Suprapubic skin (tissue), 4 donors: ENCODE results near the gene LTBP2. TPM values are rescaled to one million over a fixed set of nuclear protein-coding genes. Genes with fewer than 3 reads are reported as not detected.

ENCODE experiments used
- DNase-seq, 2 donors: peaks; one replicate each; pipeline ENCODE4 v3.0.0-alpha.2; 2019; ENCODE audit warnings: low spot score in 2 of 2
- H3K27ac ChIP-seq: fragments of 200-600 bp; sonication (generic); one replicate; pipeline ENCODE4 v1.5.1; 2019
- H3K27me3 ChIP-seq: fragments of 200-600 bp; sonication (generic); one replicate; pipeline ENCODE4 v1.5.1; 2019
- H3K36me3 ChIP-seq: fragments of 200-600 bp; sonication (generic); one replicate; pipeline ENCODE4 v1.5.1; 2019
- H3K4me1 ChIP-seq: fragments of 200-600 bp; sonication (generic); one replicate; pipeline ENCODE4 v1.5.1; 2019
- H3K4me3 ChIP-seq: fragments of 200-600 bp; sonication (generic); one replicate; pipeline ENCODE4 v1.5.1; 2019; ENCODE audit warnings: mild to moderate bottlenecking
- H3K9me3 ChIP-seq: fragments of 200-600 bp; sonication (generic); one replicate; pipeline ENCODE4 v1.5.1; 2019
- EP300 ChIP-seq: sonication (generic); formaldehyde crosslinking; IDR thresholded peaks from one replicate; pipeline ENCODE4 v1.6.1; 2017; ENCODE audit warnings: antibody characterized with exemption
- POLR2A ChIP-seq, 2 donors: fragments of 450-650 bp; IDR thresholded peaks; one replicate each; pipeline ENCODE4 v1.6.1; 2017; ENCODE audit warnings: antibody characterized with exemption in 2 of 2, mild to moderate bottlenecking in 2 of 2, moderate library complexity in 2 of 2
- POLR2AphosphoS5 ChIP-seq, 3 donors: sonication (generic); formaldehyde crosslinking; IDR thresholded peaks; one replicate each; pipeline ENCODE4 v1.6.1; 2017; ENCODE audit warnings: antibody characterized with exemption in 3 of 3
- WGBS: methylation state at CpG from one replicate; pipeline ENCODE4 v1.1.5; 2018; 5-methylcytosine and 5-hydroxymethylcytosine counted together
- total RNA-seq, 4 donors: library from RNA; depleted of rRNA; stranded (reverse); fragments of >200 nt; gene quantifications; one replicate each; pipeline ENCODE4 v1.1.0, GENCODE V29; 2016
- TF ChIP-seq, protein P1 (sequence below), 2 donors: fragments of 200-600 bp in 1 of 2; fragments of 450-650 bp in 1 of 2; sonication (generic) in 1 of 2; IDR thresholded peaks; one replicate each; pipeline ENCODE4 v1.5.1; 2016 to 2019; ENCODE audit warnings: antibody characterized with exemption in 2 of 2, mild to moderate bottlenecking in 1 of 2, moderate library complexity in 1 of 2

Gene LTBP2
- total RNA-seq, 4 donors from 2014 or later, result 19.6 to 36.0 (median 26.2) TPM

GRCh38 chr14:74609721-74610120 is 2.3 kb downstream of the LTBP2 start:
- H3K27ac ChIP-seq, result no peak overlapping the region
- no peak for TF ChIP-seq POLR2AphosphoS5 (IDR thresholded peaks at IDR 0.05)
- no peak for DNase-seq

GRCh38 chr14:74608959-74609611 is 3.0 kb downstream of the LTBP2 start:
- peak; percentile 91 to 92 for DNase-seq
- Histone ChIP-seq H3K27ac (no peak overlapping the region), H3K4me1 (peaks cover 54% of the 10 kb centered on the region), H3K27me3 (peaks cover 4% of the 10 kb centered on the region), H3K36me3 (no peaks in the 10 kb centered on the region), H3K4me3 (no peak overlapping the region), H3K9me3 (no peaks in the 10 kb centered on the region)
- no peak for TF ChIP-seq EP300
- TF ChIP-seq, protein P1, sequence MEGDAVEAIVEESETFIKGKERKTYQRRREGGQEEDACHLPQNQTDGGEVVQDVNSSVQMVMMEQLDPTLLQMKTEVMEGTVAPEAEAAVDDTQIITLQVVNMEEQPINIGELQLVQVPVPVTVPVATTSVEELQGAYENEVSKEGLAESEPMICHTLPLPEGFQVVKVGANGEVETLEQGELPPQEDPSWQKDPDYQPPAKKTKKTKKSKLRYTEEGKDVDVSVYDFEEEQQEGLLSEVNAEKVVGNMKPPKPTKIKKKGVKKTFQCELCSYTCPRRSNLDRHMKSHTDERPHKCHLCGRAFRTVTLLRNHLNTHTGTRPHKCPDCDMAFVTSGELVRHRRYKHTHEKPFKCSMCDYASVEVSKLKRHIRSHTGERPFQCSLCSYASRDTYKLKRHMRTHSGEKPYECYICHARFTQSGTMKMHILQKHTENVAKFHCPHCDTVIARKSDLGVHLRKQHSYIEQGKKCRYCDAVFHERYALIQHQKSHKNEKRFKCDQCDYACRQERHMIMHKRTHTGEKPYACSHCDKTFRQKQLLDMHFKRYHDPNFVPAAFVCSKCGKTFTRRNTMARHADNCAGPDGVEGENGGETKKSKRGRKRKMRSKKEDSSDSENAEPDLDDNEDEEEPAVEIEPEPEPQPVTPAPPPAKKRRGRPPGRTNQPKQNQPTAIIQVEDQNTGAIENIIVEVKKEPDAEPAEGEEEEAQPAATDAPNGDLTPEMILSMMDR (IDR thresholded peaks at IDR 0.05), result peak; percentile 94 to 98
- WGBS, result 37% methylated on average over 4 of the region's 4 CpGs

More at GRCh38 chr14:74609721-74610120, 2.3 kb downstream of the LTBP2 start:
- H3K27me3 ChIP-seq, result peaks cover 4% of the 10 kb centered on the region
- peaks cover 57% of the 10 kb centered on the region for H3K4me1 ChIP-seq
- WGBS, result 46% methylated on average over 4 of the region's 4 CpGs
- no peaks in the 10 kb centered on the region for H3K9me3 ChIP-seq
- no peaks in the 10 kb centered on the region for H3K36me3 ChIP-seq
- peak overlapping the region; percentile 57 for H3K4me3 ChIP-seq

DNA sequence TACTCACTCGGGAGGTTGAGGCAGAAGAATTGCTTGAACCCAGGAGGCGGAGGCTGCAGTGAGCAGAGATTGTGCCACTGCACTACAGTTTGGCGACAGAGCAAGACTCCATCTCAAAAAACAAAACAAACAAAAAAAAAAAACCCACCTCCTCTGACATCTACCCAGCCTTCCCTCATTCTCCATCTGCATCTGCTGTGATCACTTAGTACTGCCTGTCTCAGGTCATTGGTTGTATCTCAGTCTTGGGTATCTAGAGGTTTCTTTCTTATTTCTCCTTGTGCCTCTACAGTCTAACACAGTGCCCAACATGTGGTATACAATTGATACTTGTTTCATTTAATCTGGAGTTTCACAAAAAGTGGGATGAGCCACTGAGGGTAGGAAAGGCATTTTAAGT is 5.3 kb downstream of the LTBP2 start:
- TF ChIP-seq POLR2A (IDR thresholded peaks at IDR 0.05), result no peak
- DNase-seq, result no peak
- no peak overlapping the region for H3K27ac ChIP-seq
- WGBS, result 96% methylated on average over 3 of the region's 3 CpGs
- peaks cover 36% of the 10 kb centered on the region for H3K4me1 ChIP-seq
- H3K36me3 ChIP-seq, result peaks cover 10% of the 10 kb centered on the region
- no peaks in the 10 kb centered on the region for H3K9me3 ChIP-seq
- H3K4me3 ChIP-seq, result no peak overlapping the region
- peaks cover 4% of the 10 kb centered on the region for H3K27me3 ChIP-seq

DNA sequence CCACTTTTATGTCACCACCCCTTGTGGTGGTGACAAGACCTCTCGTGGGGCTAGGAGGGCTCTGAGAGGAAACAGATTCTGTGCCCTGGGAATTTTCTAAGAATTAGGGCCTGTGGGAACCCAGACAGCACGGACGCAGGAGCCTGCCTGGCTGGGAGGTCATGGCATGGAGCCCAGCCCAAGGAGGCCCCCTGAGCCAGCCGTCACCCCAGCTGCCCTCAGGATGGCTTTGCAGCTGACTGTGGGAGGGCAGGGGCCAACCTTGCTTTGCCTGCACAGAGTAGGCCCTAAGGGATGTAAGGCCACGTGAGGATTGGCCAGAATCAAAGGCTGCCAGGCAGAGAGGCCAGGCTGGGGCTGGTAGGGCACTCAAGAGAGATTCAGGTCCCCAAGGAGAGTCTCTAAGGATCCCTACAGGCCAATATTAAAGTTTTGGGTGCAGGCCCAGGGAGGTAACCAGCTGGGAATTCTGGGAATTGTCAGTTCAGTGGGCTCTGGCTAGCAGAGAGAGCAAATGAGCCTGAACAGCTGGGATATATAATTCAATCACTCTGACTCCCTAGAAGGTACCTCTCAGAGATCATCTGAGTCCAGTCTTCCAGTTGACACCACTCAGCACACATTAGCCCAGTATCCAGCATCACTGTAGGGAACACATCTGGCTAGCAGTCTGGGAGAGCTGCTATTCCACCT is 6.4 kb downstream of the LTBP2 start:
- H3K27me3 ChIP-seq, result no peaks in the 10 kb centered on the region
- peaks cover 11% of the 10 kb centered on the region for H3K36me3 ChIP-seq
- no peak overlapping the region for H3K4me3 ChIP-seq
- H3K4me1 ChIP-seq, result peaks cover 29% of the 10 kb centered on the region
- 65% methylated on average over 4 of the region's 5 CpGs for whole genome bisulfite sequencing
- TF ChIP-seq POLR2AphosphoS5 (IDR thresholded peaks at IDR 0.05) (no peak), EP300 (no peak), POLR2A (IDR thresholded peaks at IDR 0.05) (no peak)
- TF ChIP-seq, protein P1 (IDR thresholded peaks at IDR 0.05), result no peak
- H3K9me3 ChIP-seq, result no peaks in the 10 kb centered on the region
- DNase-seq, result no peak
- peak overlapping the region; percentile 18 for H3K27ac ChIP-seq

DNA sequence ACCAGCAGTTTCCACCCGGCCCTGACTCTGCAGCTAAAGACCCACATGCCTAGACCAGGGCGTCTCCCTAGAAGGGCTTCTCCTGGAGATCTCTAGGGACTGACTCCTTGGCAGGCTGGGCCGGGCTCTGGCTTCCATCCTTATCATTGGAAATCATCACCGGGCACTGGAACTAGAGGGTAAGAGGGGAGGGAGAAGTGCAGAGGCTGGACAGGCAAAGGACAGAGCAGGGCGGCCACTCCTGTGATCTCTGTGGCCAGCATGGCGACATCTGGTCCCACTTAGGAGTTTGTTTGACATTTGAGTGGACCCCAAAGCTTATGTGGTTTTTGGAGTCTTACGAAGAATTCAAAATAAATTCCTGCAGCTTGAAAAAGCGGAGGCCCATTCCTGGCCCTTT is 7.1 kb downstream of the LTBP2 start:
- no peak overlapping the region for H3K4me3 ChIP-seq
- H3K9me3 ChIP-seq, result no peaks in the 10 kb centered on the region
- 80% methylated on average over 6 of the region's 8 CpGs for WGBS
- H3K27me3 ChIP-seq, result no peaks in the 10 kb centered on the region
- TF ChIP-seq EP300 (no peak), POLR2A (IDR thresholded peaks at IDR 0.05) (no peak), POLR2AphosphoS5 (IDR thresholded peaks at IDR 0.05) (no peak)
- TF ChIP-seq, protein P1 (IDR thresholded peaks at IDR 0.05), result no peak
- no peak overlapping the region for H3K27ac ChIP-seq
- H3K4me1 ChIP-seq, result peaks cover 30% of the 10 kb centered on the region
- no peak for DNase-seq
- H3K36me3 ChIP-seq, result peaks cover 11% of the 10 kb centered on the region

DNA sequence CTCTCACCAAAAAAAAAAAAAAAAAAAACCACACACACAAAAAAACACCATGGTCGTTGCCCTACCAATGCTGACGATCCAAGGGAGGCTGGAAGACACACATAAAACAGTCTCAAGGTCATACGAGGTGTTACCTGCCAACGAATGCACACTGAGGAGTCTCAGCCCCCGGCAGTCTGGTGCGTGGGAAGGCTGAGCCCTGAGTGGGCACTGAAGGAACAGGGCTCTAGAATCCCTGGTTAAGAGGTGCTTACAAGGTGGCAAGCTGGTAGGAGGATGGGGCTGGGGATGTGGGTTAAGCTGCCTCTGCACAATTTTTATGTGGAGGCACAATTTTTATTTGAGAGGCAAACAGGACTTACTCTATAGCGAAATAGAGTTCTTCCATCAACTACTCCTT is 7.9 kb downstream of the LTBP2 start:
- Histone ChIP-seq H3K4me3 (no peak overlapping the region), H3K9me3 (no peaks in the 10 kb centered on the region), H3K36me3 (peaks cover 11% of the 10 kb centered on the region), H3K27ac (no peak overlapping the region), H3K4me1 (peaks cover 31% of the 10 kb centered on the region), H3K27me3 (no peaks in the 10 kb centered on the region)
- TF ChIP-seq, protein P1 (IDR thresholded peaks at IDR 0.05), result no peak
- TF ChIP-seq POLR2AphosphoS5 (IDR thresholded peaks at IDR 0.05), result no peak
- TF ChIP-seq POLR2A (IDR thresholded peaks at IDR 0.05), result no peak
- no peak for TF ChIP-seq EP300
- WGBS, result 87% methylated on average over 7 of the region's 7 CpGs
- DNase-seq, result no peak
